Measurements from ENCODE around the gene FAM209A. TPM values are rescaled to one million over a fixed set of nuclear protein-coding genes. Genes with fewer than 3 reads are reported as not detected.
"Not testable (repeated sequence)": the region's sequence is repeated elsewhere in the genome, so short reads cannot be mapped to it uniquely, and the experiment has no call there.

Gene FAM209A
- total RNA-seq, 1 experiment from 2014 or later, result not detected

- H3K36me3 ChIP-seq, result peaks cover 50% of the 10 kb centered on the region
- H3K4me1 ChIP-seq, result no peaks in the 10 kb centered on the region
- H3K4me3 ChIP-seq, result no peak overlapping the region
- no peak for DNase-seq
- H3K9me3 ChIP-seq (replicated peaks), result peaks cover 6% of the 10 kb centered on the region; the same call in 1 of the 2 replicates
- H3K27ac ChIP-seq, result no peak overlapping the region
- H3K27me3 ChIP-seq, result no peaks in the 10 kb centered on the region
Observed at GRCh38 chr20:56518721-56519398, 5.7 kb upstream of the FAM209A start.

DNA sequence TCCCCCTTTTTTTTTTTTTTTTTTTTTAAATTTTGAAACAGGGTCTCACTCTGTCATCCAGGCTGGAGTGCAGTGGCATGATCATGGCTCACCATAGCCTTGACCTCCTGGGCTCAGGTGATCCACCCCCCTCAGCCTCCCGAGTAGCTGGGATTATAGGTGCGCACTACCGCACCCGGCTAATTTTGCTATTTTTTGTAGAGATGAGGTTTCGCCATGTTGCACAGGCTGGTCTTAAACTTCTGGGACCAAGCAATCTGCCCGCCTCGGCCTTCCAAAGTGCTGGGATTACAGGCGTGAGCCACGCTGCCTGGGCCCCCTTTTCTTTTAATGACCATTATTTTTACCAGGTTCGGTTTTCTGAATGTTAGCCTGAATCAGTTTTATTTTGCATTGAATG, 5.0 kb upstream of the FAM209A start:
- H3K36me3 ChIP-seq, result peaks cover 45% of the 10 kb centered on the region
- no peak for DNase-seq

DNA sequence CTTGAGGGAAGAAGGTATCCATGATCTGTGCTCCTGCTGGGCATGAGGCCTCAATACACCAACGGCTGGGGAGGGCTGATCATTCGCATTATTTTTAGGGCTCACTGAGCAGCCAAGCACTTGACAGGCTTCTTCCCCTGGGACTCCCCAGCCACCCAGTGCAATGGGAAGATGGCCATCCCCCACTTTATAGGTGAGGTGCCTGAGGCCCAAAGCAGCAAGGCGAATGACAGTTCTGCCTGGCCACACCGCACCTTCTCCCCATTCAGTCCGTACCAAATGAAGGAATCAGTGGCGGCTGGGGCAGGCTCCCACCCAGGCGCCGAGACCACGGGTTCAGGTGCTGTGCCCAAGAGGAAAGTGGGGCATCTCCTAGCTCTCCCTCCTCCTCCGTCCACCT, 4.4 kb upstream of the FAM209A start:
- no peak overlapping the region for H3K27ac ChIP-seq
- peaks cover 43% of the 10 kb centered on the region for H3K36me3 ChIP-seq
- H3K27me3 ChIP-seq, result no peaks in the 10 kb centered on the region
- H3K9me3 ChIP-seq (replicated peaks), result peaks cover 6% of the 10 kb centered on the region; the same call in 1 of the 2 replicates
- no peak for DNase-seq
- no peak overlapping the region for H3K4me3 ChIP-seq
- no peaks in the 10 kb centered on the region for H3K4me1 ChIP-seq

More for the DNA sequence above, 5.0 kb upstream of the FAM209A start:
- no peak overlapping the region for H3K4me3 ChIP-seq
- peaks cover 6% of the 10 kb centered on the region; the same call in 1 of the 2 replicates for H3K9me3 ChIP-seq (replicated peaks)
- H3K27ac ChIP-seq, result no peak overlapping the region
- H3K27me3 ChIP-seq, result no peaks in the 10 kb centered on the region
- H3K4me1 ChIP-seq, result no peaks in the 10 kb centered on the region

DNA sequence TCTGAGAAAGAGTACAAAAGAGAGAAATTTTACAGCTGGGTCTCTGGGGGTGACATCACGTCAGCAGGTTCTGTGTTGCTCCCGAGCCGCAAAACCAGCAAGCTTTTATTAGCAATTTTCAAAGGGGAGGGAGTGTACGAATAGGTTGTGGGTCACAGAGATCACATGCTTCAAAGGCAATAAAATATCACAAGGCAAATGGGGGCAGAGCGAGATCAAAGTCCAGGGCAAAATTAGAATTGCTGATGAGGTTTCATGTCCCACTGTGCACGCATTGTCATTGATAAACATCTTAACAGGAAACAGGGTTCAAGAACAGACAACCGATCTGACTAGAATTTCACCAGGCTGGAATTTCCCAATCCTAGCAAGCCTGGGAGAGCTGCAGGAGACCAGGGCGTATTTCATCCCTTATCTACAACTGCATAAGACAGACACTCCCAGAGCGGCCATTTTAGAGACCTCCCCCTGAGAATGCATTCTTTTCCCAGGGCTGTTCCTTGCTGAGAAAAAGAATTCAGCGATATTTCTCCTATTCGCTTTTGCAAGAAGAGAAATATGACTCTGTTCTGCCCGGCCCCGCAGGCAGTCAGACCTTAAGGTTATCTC, 3.7 kb upstream of the FAM209A start:
- peaks cover 42% of the 10 kb centered on the region for H3K36me3 ChIP-seq
- H3K4me3 ChIP-seq; H3K27ac ChIP-seq; DNase-seq; H3K4me1 ChIP-seq; H3K9me3 ChIP-seq (replicated peaks); H3K27me3 ChIP-seq: not testable (repeated sequence)

GRCh38 chr20:56522311-56522710, 2.2 kb upstream of the FAM209A start:
- DNase-seq, result no peak
- Histone ChIP-seq H3K27me3 (no peaks in the 10 kb centered on the region), H3K4me1 (no peaks in the 10 kb centered on the region), H3K36me3 (peaks cover 33% of the 10 kb centered on the region), H3K9me3 (replicated peaks) (peaks cover 6% of the 10 kb centered on the region; the same call in 1 of the 2 replicates), H3K4me3 (no peak overlapping the region), H3K27ac (no peak overlapping the region)

DNA sequence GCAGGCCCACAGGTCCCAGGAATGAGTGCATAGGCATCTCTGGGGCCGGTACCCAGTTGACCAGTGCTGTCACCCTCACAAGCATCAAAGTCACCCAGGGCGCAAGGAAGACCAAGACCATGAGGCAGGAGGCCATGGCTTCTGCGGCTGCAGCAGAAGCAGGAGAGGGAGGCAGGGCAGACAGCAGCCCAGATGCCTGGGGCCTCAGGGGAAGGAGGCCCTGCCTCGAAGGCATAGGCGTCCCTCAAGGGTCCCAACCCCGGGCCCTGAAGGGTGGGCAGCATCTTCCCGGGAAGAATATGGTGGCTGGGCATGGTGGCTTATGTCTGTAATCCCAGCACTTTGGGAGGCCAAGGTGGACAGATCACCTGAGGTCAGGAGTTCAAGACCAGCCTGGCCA, 3.0 kb downstream of the FAM209A start:
- H3K4me3 ChIP-seq, result no peak overlapping the region
- no peak for DNase-seq

GRCh38 chr20:56532946-56533345, 8.4 kb downstream of the FAM209A start, which contains the start of gene FAM209B:
Gene FAM209B (plus strand): TSS chr20:56533246. CDS start chr20:56533342, 96 bp downstream.
- not testable (repeated sequence) for H3K27me3 ChIP-seq; H3K9me3 ChIP-seq (replicated peaks); H3K4me3 ChIP-seq; H3K36me3 ChIP-seq; H3K27ac ChIP-seq; H3K4me1 ChIP-seq; DNase-seq

More for the DNA sequence above, 3.0 kb downstream of the FAM209A start:
- no peaks in the 10 kb centered on the region for H3K4me1 ChIP-seq
- H3K27ac ChIP-seq, result no peak overlapping the region
- no peaks in the 10 kb centered on the region for H3K9me3 ChIP-seq (replicated peaks)
- H3K36me3 ChIP-seq, result no peaks in the 10 kb centered on the region
- H3K27me3 ChIP-seq, result peaks cover 3% of the 10 kb centered on the region; the same call in 1 of the 2 replicates

- no peaks in the 10 kb centered on the region for H3K9me3 ChIP-seq (replicated peaks)
- H3K4me3 ChIP-seq, result no peak overlapping the region
- no peaks in the 10 kb centered on the region for H3K36me3 ChIP-seq
- H3K4me1 ChIP-seq, result no peaks in the 10 kb centered on the region
- DNase-seq, result no peak
- H3K27me3 ChIP-seq, result peaks cover 6% of the 10 kb centered on the region; the same call in 1 of the 2 replicates
- H3K27ac ChIP-seq, result no peak overlapping the region
Observed at GRCh38 chr20:56537997-56538396, 13.5 kb downstream of the FAM209A start.

- Histone ChIP-seq H3K9me3 (replicated peaks) (no peaks in the 10 kb centered on the region), H3K4me3 (no peak overlapping the region), H3K27me3 (peaks cover 9% of the 10 kb centered on the region; the same call in 1 of the 2 replicates), H3K27ac (no peak overlapping the region), H3K4me1 (no peaks in the 10 kb centered on the region), H3K36me3 (no peaks in the 10 kb centered on the region)
- peak in 1 of 2 experiments; percentile 33 for DNase-seq
Observed at GRCh38 chr20:56540415-56540814, 15.9 kb downstream of the FAM209A start.

DNA sequence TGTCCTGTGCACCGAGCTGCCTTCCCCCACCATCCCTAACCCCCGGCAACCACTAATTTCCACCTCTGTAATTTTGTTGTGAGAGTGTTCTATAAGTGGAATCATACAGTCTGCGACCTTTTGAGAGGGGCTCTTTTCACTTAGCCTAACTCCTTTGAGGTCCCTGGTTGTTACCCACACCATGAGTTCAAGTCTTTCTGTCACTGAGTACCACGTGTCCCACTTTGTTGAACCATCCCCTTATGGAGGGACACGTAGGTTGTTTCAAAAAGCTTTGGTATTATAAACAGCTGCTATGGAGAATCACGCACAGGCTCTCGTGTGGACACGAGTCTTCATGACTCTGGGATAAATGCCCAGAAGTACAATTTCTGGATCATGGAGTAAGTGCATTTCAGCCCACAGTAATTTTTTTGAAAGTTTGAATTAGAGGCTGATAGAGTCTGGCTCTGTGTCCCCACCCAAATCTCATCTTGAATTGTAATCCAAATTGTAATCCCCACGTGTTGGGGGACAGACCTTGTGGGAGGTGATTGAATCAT, 18.0 kb downstream of the FAM209A start:
- H3K27ac ChIP-seq, result no peak overlapping the region
- no peaks in the 10 kb centered on the region for H3K9me3 ChIP-seq (replicated peaks)
- H3K4me1 ChIP-seq, result no peaks in the 10 kb centered on the region
- peaks cover 9% of the 10 kb centered on the region; the same call in 1 of the 2 replicates for H3K27me3 ChIP-seq
- no peaks in the 10 kb centered on the region for H3K36me3 ChIP-seq
- no peak overlapping the region for H3K4me3 ChIP-seq
- DNase-seq, result no peak

DNA sequence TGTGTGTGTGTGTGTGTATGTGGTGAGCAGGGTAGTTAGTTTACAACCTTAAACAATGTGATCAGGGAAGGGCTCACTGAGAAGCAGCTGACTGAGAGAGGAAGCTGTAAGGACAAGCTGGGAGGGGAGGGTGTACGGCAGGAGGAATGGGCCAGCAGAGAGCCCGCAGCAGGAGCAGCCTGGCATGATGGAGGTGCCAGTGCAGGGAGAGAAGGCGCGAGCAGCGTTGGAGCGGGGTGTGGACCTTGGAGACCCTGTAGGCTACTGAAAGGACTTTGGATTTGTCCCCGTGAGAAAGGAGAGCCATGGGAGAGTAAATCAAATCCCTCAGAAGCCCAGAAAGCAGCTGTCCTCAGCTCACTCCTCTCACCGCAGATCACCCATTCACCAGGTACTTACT, 27.0 kb downstream of the FAM209A start:
- no peak for DNase-seq
- H3K27ac ChIP-seq, result no peak overlapping the region
- peaks cover 30% of the 10 kb centered on the region for H3K27me3 ChIP-seq
- H3K36me3 ChIP-seq, result no peaks in the 10 kb centered on the region
- no peaks in the 10 kb centered on the region for H3K9me3 ChIP-seq (replicated peaks)
- H3K4me3 ChIP-seq, result no peak overlapping the region
- peaks cover 9% of the 10 kb centered on the region for H3K4me1 ChIP-seq

DNA sequence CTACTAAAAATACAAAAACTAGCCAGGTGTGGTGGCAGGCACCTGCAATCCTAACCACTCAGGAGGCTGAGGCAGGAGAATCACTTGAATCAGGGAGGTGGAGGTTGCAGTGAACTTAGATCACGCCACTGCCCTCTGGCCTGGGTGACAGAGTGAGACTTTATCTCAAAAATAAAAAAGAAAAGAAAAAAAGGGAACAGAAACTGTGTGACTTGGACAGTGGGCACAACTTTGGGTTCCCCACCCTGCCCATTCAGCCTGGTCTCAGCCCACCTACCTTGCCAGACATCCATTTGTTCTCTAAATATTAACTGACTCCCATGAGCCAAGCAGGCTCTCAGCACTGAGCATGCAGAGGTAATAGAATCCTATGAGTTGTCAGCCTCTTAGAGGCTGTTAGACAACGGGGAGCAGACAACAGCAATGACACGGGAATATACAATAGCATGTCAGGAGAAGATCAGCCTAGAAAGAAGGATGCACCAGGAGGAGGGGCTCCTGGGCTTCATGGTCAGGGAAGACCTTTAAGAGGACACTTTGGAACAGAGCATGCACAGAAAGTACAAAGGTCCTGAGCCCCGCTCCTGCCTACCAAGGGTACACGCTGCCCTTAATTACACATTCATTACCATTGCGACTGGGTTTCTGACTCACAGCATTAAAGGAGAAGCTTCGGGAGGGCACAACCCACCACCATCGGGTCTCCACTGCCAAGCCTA, 28.5 kb downstream of the FAM209A start:
- Histone ChIP-seq H3K9me3 (replicated peaks) (no peaks in the 10 kb centered on the region), H3K4me3 (no peak overlapping the region), H3K36me3 (no peaks in the 10 kb centered on the region), H3K27me3 (peaks cover 37% of the 10 kb centered on the region), H3K4me1 (peaks cover 9% of the 10 kb centered on the region), H3K27ac (no peak overlapping the region)
- DNase-seq, result no peak

GRCh38 chr20:56554869-56555268, 30.3 kb downstream of the FAM209A start:
- no peak overlapping the region for H3K27ac ChIP-seq
- H3K36me3 ChIP-seq, result no peaks in the 10 kb centered on the region
- H3K27me3 ChIP-seq, result peaks cover 47% of the 10 kb centered on the region
- H3K9me3 ChIP-seq (replicated peaks), result no peaks in the 10 kb centered on the region
- peak; percentile 77 to 82 for DNase-seq
- H3K4me3 ChIP-seq, result no peak overlapping the region
- H3K4me1 ChIP-seq, result peaks cover 9% of the 10 kb centered on the region

GRCh38 chr20:56558968-56559367, 34.4 kb downstream of the FAM209A start:
- Histone ChIP-seq H3K9me3 (replicated peaks) (0 out of 2 replicates have a peak, but pooled peaks cover 4% of the 10 kb centered on the region), H3K27me3 (peaks cover 36% of the 10 kb centered on the region), H3K36me3 (no peaks in the 10 kb centered on the region), H3K4me1 (peaks cover 9% of the 10 kb centered on the region), H3K4me3 (no peak overlapping the region), H3K27ac (no peak overlapping the region)
- no peak for DNase-seq

GRCh38 chr20:56564526-56564925, 40.0 kb downstream of the FAM209A start:
- not testable (repeated sequence) for H3K36me3 ChIP-seq; H3K9me3 ChIP-seq (replicated peaks); DNase-seq

More at GRCh38 chr20:56564526-56564925, 40.0 kb downstream of the FAM209A start:
- H3K27me3 ChIP-seq, result peaks cover 16% of the 10 kb centered on the region
- not testable (repeated sequence) for H3K4me3 ChIP-seq, H3K4me1 ChIP-seq, H3K27ac ChIP-seq
